HG02588 (cell line): ENCODE measurements around the gene UQCRFS1.
"Not testable (repeated sequence)": the region's sequence is repeated elsewhere in the genome, so short reads cannot be mapped to it uniquely, and the experiment has no call there.

Source experiments
- ATAC-seq: cut with Tn5 transposase; IDR thresholded peaks from one replicate; pipeline ENCODE4 v1.9.1; 2021; ENCODE audit warnings: mild to moderate bottlenecking, moderate library complexity; ENCODE audit not compliant: unreplicated experiment

Gene UQCRFS1

DNA sequence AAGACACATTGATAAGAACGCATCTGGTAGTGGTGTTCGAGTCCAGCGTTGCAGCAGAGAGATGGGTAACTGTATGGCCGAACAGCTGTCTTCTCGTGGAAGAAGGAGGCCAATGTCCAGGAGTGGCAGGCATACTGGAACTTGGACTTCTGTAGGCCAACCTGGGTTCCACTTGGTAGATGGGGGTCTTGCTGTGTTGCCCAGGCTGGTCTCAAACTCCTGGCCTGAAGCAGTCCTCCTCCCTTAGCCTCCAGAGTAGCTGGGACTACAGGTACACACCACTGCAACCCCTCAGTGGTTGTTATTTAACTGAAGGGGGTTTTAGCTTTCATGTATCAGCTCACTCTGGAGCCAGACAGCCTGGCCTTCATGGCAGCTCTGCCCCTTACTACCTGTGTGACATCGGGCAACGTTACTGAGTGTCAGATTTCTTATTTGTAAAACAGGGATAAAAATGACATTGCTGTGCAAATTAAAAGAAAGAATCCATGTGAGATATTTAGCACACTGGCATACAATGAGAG, 2.4 kb upstream of the UQCRFS1 start:
- no peak for ATAC-seq

GRCh38 chr19:29214411-29214810, 1.5 kb upstream of the UQCRFS1 start:
- ATAC-seq: no peak

- no peak for ATAC-seq
These were observed 649 bp downstream of the UQCRFS1 start for GRCh38 chr19:29212356-29212647.

- no peak for ATAC-seq
These were observed 1.2 kb downstream of the UQCRFS1 start for GRCh38 chr19:29211562-29212355.

DNA sequence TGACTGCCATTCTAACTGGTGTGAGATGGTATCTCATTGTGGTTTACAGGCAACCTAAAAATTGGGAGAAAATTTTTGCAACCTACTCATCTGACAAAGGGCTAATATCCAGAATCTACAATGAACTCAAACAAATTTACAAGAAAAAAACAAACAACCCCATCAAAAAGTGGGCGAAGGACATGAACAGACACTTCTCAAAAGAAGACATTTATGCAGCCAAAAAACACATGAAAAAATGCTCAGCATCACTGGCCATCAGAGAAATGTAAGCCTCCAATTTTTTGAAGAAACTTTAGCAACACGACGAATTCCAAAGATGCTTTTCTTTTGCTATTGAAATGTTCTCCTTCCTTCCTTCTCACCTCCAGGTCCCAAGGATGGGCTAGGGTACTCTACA, 1.9 kb downstream of the UQCRFS1 start:
- not testable (repeated sequence) for ATAC-seq

- not testable (repeated sequence) for ATAC-seq
These were observed 2.4 kb downstream of the UQCRFS1 start for GRCh38 chr19:29210502-29210901.

DNA sequence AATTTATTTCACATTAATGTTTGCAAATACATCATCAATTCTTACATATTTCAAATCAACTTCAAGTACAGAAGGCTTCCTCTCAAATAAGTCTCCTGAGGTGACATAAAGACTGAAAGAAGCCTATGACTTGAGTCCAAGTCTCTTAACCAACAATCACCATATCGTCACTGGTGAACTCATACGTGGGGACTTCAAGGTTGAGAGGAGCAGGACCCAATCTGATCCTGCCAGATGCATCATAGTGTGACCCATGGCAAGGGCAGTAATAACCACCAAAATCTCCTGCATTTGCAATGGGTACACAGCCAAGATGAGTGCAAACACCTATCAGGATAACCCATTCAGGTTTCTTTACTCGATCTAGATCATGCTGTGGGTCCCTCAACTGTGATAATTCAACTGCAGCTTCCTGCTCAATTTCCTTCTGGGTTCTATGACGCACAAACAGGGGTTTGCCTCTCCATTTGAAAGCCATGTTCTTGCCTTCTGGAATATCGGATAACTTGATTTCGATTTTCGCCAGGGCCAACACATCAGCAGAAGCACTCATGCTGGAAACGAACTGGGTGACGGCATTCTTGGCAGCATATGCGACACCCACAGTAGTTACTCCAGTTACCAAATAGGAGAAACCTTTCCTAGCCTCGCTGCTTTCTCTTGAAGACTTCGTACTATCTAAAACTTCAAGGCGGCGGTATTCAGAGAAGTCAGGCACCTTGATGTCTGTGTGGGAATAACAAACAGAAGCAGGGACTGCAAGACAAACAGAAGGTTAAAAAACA, 5.4 kb downstream of the UQCRFS1 start:
- ATAC-seq: not testable (repeated sequence)

DNA sequence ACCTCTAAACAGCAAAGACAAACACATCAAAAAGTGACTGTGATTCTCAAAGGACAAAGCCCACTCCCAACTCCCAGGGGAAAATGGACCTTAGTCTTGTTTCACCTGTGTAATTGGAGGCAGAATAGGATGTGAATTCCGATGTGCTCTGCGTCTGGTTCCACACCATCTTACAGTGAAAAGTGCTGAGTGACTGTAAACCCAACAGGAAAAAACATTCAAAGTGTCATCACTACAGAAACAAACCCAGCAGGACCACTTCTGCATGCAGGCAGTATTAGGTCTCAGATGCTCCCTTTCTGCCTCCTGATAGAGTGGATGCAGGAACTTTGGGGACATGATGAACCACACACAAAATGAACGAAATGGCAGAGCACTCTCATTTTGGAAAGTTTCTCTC, 6.5 kb downstream of the UQCRFS1 start:
- ATAC-seq: no peak

GRCh38 chr19:29202281-29202680, 10.7 kb downstream of the UQCRFS1 start:
- no peak for ATAC-seq

GRCh38 chr19:29201855-29202254, 11.1 kb downstream of the UQCRFS1 start:
- ATAC-seq: no peak

DNA sequence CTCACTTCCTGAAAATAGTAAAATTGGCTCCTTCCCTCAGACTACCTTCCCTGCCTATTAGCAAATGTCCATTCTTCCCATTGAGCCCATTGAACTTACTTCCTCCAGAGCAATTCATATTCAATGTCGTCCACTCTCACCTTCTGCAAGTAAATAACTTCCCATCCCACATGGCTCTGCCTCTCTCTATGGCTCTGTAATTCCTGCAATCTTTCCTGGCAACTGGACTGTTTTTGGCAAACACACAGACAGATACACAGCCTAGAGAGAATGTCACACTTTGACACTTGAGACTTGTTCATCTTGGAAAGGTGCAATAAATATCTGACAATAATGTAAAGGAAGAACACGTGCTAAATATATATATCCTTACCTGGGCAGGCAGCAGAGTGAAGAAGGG, 18.3 kb downstream of the UQCRFS1 start:
- ATAC-seq: no peak

- no peak for ATAC-seq
These were observed 19.8 kb downstream of the UQCRFS1 start for GRCh38 chr19:29193155-29193554.

- ATAC-seq: no peak
These were observed 21.9 kb downstream of the UQCRFS1 start for GRCh38 chr19:29191005-29191404.

GRCh38 chr19:29189033-29189360, 24.0 kb downstream of the UQCRFS1 start:
- ATAC-seq: no peak

- ATAC-seq: no peak
These were observed 24.5 kb downstream of the UQCRFS1 start for GRCh38 chr19:29188289-29189032.

DNA sequence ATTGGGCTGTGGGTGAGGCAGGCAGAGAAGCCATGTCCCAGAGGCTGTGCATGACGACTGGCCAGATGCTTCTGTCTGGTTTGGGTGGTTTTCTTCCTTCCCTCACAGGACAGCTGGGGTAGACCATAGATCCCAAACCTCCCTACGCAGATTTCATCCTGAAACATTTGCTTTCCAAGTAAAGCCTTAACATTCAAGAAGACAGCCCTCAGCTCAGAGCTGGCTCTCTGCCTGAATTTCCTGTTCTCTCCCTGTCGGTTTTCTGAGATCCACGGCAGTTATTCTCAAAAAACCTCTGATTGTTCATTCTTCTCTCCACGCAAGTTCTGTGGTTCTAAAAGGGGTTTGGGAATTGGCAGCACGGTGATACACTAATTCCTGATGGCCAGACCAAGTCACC, 25.3 kb downstream of the UQCRFS1 start:
- no peak for ATAC-seq

GRCh38 chr19:29185427-29185826, 27.5 kb downstream of the UQCRFS1 start:
- no peak for ATAC-seq

GRCh38 chr19:29176981-29177754, 35.8 kb downstream of the UQCRFS1 start:
- ATAC-seq: no peak

- no peak for ATAC-seq
These were observed 39.1 kb downstream of the UQCRFS1 start for GRCh38 chr19:29173896-29174295.

- no peak for ATAC-seq
These were observed 40.6 kb downstream of the UQCRFS1 start for GRCh38 chr19:29172302-29172701.

GRCh38 chr19:29171525-29171924, 41.4 kb downstream of the UQCRFS1 start:
- no peak for ATAC-seq
